IgD-negative memory B cell (primary cell): ENCODE results near the gene TBC1D8. TPM values are rescaled to one million over a fixed set of nuclear protein-coding genes. Genes with fewer than 3 reads are reported as not detected.

ENCODE experiments used
- H3K27ac Mint-ChIP-seq, 3 donors: one replicate each; pipeline ENCODE4 v1.8.0; 2020 to 2022; ENCODE audit warnings: mild to moderate bottlenecking in 3 of 3, mixed read lengths in 3 of 3, moderate library complexity in 1 of 3
- H3K27me3 Mint-ChIP-seq: one replicate; pipeline ENCODE4 v1.8.0; 2021; ENCODE audit warnings: mixed read lengths
- H3K36me3 Mint-ChIP-seq: one replicate; pipeline ENCODE4 v1.8.0; 2020; ENCODE audit warnings: mild to moderate bottlenecking, mixed read lengths
- H3K4me1 Mint-ChIP-seq, 3 donors: one replicate each; pipeline ENCODE4 v1.8.0; 2020 to 2022; ENCODE audit warnings: mixed read lengths in 3 of 3, mild to moderate bottlenecking in 1 of 3
- H3K4me3 Mint-ChIP-seq, 4 donors: one replicate each; pipeline ENCODE4 v1.8.0; 2020 to 2022; ENCODE audit warnings: mild to moderate bottlenecking in 4 of 4, mixed read lengths in 4 of 4, moderate library complexity in 3 of 4
- H3K9me3 Mint-ChIP-seq, 3 donors: one replicate each; pipeline ENCODE4 v1.8.0; 2020 to 2021; ENCODE audit warnings: mixed read lengths in 3 of 3, mild to moderate bottlenecking in 1 of 3
- polyA plus RNA-seq: library from polyadenylated mRNA; unstranded; fragments of 300-500 nt; fragmentation: Illumina TruSeq; gene quantifications from one replicate; pipeline ENCODE4 v1.2.3, GENCODE V29; 2021

Gene TBC1D8
- polyA plus RNA-seq, 1 donor from 2014 or later = 0.78 TPM

- Mint-ChIP-seq H3K27ac (peak overlapping the region in 1 of 3 donors; percentile 12), H3K4me3 (no peak overlapping the region), H3K4me1 (peaks cover 2 to 13% (median 7%) of the 10 kb centered on the region in 3 donors), H3K36me3 (no peaks in the 10 kb centered on the region), H3K9me3 (no peaks in the 10 kb centered on the region), H3K27me3 (peaks cover 1% of the 10 kb centered on the region)
Measured at GRCh38 chr2:101114815-101115214, 36.4 kb downstream of the TBC1D8 start.

GRCh38 chr2:101114268-101114783, 36.9 kb downstream of the TBC1D8 start:
- Mint-ChIP-seq H3K27me3 (no peaks in the 10 kb centered on the region), H3K4me1 (peaks cover 2 to 13% (median 7%) of the 10 kb centered on the region in 3 donors), H3K36me3 (no peaks in the 10 kb centered on the region), H3K4me3 (no peak overlapping the region), H3K9me3 (no peaks in the 10 kb centered on the region), H3K27ac (no peak overlapping the region)

GRCh38 chr2:101113441-101114267, 37.5 kb downstream of the TBC1D8 start:
- Mint-ChIP-seq H3K4me1 (peaks cover 2 to 13% (median 7%) of the 10 kb centered on the region in 3 donors), H3K27ac (no peak overlapping the region), H3K4me3 (no peak overlapping the region), H3K9me3 (no peaks in the 10 kb centered on the region), H3K36me3 (no peaks in the 10 kb centered on the region), H3K27me3 (no peaks in the 10 kb centered on the region)

DNA sequence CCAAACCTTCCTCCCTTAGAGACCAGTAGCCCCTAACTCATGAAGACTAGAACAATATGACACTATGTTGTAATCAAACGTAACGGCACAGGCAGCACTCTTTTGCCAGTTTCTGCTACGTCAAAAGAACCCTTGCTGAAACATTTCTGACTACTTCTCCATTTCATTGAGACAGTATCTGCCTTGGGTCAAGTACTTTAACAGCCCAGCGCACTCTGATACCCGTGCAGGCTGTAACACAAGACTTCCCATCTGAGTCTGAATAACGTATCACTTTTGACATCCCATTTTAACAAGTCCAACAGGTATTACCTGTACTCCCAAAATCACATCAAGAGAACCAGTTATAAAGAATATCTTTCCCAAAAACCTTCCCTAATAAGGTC, 38.4 kb downstream of the TBC1D8 start:
- no peaks in the 10 kb centered on the region for H3K36me3 Mint-ChIP-seq
- no peak overlapping the region for H3K27ac Mint-ChIP-seq
- no peak overlapping the region for H3K4me3 Mint-ChIP-seq
- no peaks in the 10 kb centered on the region for H3K27me3 Mint-ChIP-seq
- H3K9me3 Mint-ChIP-seq = no peaks in the 10 kb centered on the region
- H3K4me1 Mint-ChIP-seq = peaks cover 2 to 13% (median 7%) of the 10 kb centered on the region in 3 donors

DNA sequence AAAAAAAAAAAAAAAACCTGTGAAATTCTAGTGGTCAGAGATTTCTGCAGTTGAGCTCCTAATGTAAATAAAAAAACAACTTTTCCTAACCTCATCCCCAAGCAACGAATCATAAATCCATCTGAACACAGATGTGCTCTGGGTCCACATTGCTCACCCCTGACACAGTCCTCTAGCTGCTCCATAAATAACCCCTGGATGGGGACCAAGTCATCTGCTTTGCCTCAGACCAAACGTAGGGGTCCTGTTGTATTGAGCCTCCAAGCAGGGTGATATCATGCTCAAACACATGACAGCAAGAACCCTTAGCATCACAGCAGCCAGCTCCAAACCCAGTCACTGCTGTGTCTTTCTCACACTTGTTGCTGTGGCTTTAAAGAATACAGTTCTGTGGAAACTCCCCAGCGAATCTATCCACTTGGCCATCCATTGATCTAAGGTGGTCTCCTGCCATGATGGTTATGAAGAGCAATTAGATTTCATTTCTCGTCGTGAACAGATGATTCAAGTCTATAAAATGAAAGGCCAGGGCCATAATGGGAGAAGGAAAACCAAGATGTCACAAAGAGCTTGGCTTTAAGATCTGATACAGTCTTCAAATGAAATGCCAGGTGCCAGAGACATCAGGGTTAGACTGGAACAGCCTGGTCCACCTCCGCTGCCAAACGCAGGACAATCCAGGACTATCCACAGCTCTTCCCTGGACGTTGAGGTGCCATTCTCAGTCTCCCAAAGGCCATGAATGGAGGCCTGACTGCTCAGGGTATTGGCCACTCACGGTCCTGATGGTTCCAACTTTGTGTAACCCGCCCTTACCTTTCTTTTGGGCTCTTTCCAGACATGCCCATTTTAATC, 39.0 kb downstream of the TBC1D8 start:
- Mint-ChIP-seq H3K27ac (no peak overlapping the region), H3K4me3 (no peak overlapping the region), H3K9me3 (no peaks in the 10 kb centered on the region), H3K4me1 (peaks cover 2 to 13% (median 7%) of the 10 kb centered on the region in 3 donors), H3K36me3 (no peaks in the 10 kb centered on the region), H3K27me3 (no peaks in the 10 kb centered on the region)

DNA sequence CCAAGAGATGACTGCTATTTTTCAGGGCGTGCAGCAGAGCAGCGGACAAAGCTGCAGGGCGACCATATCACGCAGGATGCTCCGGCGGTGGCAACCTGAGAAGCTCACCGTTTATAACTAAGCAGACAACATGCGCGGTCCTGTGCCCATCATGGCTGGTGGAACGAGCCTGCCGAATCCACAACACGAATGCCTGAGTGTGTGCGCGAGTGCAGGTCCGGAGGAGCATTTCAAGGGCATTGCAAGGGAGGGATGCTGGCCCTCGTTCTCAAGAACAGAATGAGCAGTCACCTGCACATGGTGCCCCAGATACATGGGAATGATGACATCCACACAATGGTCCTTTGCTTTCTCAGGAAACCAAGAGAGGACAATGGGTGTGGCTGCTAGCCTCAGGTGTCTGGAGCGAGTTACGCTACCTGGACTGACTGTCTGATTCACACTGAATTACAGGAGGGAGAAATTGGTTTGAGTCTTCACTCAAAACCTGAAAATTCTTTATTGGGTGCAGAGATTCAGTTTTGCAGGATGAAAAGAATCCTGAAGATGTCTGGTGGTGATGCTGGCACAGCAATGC, 39.8 kb downstream of the TBC1D8 start:
- no peaks in the 10 kb centered on the region for H3K9me3 Mint-ChIP-seq

DNA sequence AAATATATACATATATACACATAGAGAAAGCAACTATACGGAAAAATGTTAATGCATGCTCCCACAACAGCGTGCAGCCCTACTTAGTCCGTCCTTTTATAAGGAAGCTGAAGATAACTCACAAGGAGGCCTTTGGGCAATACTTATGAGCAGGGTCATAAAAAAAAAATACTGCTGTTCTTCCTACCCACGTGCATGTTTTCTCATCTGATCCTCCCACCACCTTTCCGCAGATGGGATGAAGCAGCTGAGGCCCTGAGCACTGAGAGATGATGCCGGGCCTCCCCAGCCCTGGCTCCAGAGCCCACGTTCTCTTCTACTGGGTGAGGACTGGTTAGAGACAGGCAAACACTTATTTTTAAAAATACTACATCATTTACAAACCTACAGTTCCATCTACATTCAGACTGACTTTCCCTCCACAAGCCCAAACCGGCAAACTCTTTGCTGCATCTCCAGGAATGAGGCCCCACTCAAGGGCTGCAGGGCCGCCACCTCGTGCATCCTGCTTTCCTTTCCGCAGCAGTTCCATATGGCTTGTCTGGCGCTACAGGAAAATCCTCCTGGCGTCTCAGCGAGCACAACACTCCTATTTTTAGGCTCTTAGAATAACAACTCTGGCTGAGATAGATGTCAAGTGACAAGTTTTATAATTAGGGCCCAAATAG, 41.6 kb downstream of the TBC1D8 start:
- Mint-ChIP-seq H3K4me3 (no peak overlapping the region), H3K27ac (no peak overlapping the region), H3K4me1 (peaks cover 2 to 9% (median 2%) of the 10 kb centered on the region in 3 donors), H3K27me3 (no peaks in the 10 kb centered on the region), H3K9me3 (no peaks in the 10 kb centered on the region), H3K36me3 (no peaks in the 10 kb centered on the region)

More for the DNA sequence above, 39.8 kb downstream of the TBC1D8 start:
- Mint-ChIP-seq H3K27ac (no peak overlapping the region), H3K36me3 (no peaks in the 10 kb centered on the region), H3K27me3 (no peaks in the 10 kb centered on the region), H3K4me3 (no peak overlapping the region), H3K4me1 (peaks cover 2 to 13% (median 7%) of the 10 kb centered on the region in 3 donors)

GRCh38 chr2:101108357-101108756, 42.8 kb downstream of the TBC1D8 start:
- Mint-ChIP-seq H3K4me3 (no peak overlapping the region), H3K9me3 (no peaks in the 10 kb centered on the region), H3K4me1 (peaks cover 0 to 4% (median 2%) of the 10 kb centered on the region in 3 donors), H3K36me3 (no peaks in the 10 kb centered on the region), H3K27ac (no peak overlapping the region), H3K27me3 (no peaks in the 10 kb centered on the region)

DNA sequence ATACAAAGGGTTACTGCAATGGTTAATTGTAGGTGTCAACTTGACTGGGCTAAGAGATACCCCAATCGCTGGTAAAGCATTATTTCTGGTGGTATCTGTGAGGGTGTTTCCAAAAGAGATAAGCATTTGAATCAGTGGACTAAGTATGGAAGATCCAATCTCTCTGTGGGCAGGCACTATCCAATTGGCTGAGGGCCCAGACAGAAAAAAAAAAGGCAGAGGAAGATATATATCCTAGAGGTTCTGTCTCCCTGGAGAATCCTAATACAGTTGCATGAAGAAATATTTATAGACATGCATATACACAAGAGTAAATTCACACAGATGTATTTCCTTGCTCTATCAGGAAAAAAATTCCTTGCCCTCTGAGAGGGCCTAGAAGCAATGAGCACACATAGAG, 43.9 kb downstream of the TBC1D8 start:
- Mint-ChIP-seq H3K27ac (no peak overlapping the region), H3K27me3 (no peaks in the 10 kb centered on the region), H3K4me3 (no peak overlapping the region), H3K36me3 (no peaks in the 10 kb centered on the region), H3K9me3 (peaks cover 0 to 4% (median 0%) of the 10 kb centered on the region in 3 donors), H3K4me1 (no peaks in the 10 kb centered on the region)

DNA sequence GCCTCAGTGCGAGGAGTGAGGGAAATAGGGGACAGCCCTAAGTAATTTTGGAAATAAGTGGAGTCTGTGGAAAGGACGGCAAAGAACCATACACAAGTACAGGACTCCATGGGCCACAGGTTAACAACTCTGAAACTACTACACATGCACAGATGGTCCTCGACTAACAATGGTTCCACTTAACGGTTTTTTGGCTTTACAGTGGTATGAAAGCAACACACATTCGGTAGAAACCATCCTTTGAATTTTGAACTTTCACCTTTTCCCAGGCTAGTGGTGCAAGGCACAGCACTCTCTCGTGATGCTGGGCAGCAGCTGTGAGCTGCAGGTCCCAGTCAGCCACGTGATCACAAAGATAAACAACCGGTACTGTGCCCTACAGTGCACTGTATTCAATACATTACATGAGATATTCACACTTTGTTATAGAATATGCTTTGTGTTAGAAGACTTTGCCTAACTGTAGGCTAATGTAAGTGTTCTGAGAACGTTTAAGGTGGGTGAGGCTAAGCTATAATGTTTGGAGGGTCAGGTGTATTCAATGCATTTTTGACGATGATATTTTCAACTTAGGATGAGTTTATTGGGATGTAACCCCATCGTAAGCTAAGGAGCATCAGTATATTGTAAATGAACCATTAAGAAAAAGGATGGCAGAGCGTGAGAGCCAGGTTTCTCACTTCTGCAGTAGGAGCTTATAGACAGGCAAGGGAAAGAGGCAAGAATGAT, 44.6 kb downstream of the TBC1D8 start:
- no peak overlapping the region for H3K27ac Mint-ChIP-seq

GRCh38 chr2:101105654-101106053, 45.5 kb downstream of the TBC1D8 start:
- peaks cover 2 to 6% (median 4%) of the 10 kb centered on the region in 3 donors for H3K9me3 Mint-ChIP-seq
- H3K4me1 Mint-ChIP-seq = no peaks in the 10 kb centered on the region
- no peak overlapping the region for H3K4me3 Mint-ChIP-seq
- H3K27me3 Mint-ChIP-seq = peaks cover 3% of the 10 kb centered on the region
- no peak overlapping the region for H3K27ac Mint-ChIP-seq
- H3K36me3 Mint-ChIP-seq = no peaks in the 10 kb centered on the region

More for the DNA sequence above, 44.6 kb downstream of the TBC1D8 start:
- H3K27me3 Mint-ChIP-seq = peaks cover under 1% of the 10 kb centered on the region
- H3K36me3 Mint-ChIP-seq = no peaks in the 10 kb centered on the region
- H3K4me3 Mint-ChIP-seq = no peak overlapping the region
- no peaks in the 10 kb centered on the region for H3K4me1 Mint-ChIP-seq
- H3K9me3 Mint-ChIP-seq = peaks cover under 1 to 4% (median under 1%) of the 10 kb centered on the region in 3 donors

DNA sequence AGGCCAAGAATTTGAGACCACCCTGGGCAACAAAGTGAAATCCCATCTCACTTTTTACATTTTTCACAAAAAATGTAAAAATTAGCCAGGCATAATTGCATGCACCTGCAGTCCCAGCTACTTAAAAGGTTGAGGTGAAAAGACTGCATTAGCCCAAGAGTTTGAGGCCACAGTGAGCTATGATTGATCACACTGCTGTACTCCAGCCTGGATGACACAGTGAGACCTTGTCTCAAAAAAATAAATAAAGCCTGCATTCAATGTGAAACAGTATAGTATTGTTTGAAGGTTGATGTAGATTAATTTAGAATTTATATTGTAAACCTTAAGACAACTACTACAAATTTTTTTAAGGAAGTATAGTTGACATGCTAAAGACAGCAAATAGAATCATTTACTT, 53.5 kb downstream of the TBC1D8 start:
- Mint-ChIP-seq H3K9me3 (peaks cover 6 to 22% (median 8%) of the 10 kb centered on the region in 3 donors), H3K27ac (no peak overlapping the region), H3K27me3 (peaks cover 8% of the 10 kb centered on the region), H3K36me3 (peaks cover under 1% of the 10 kb centered on the region), H3K4me3 (no peak overlapping the region), H3K4me1 (peaks cover 0 to 2% (median 0%) of the 10 kb centered on the region in 3 donors)

- H3K4me1 Mint-ChIP-seq = peaks cover 0 to 5% (median 4%) of the 10 kb centered on the region in 3 donors
- no peak overlapping the region for H3K27ac Mint-ChIP-seq
- H3K9me3 Mint-ChIP-seq = peaks cover 5 to 22% (median 8%) of the 10 kb centered on the region in 3 donors
- peak overlapping the region in 1 of 4 donors; percentile 66 for H3K4me3 Mint-ChIP-seq
- H3K27me3 Mint-ChIP-seq = peaks cover 8% of the 10 kb centered on the region
- H3K36me3 Mint-ChIP-seq = peaks cover 3% of the 10 kb centered on the region
Measured at GRCh38 chr2:101096619-101097142, 54.5 kb downstream of the TBC1D8 start.
